Activated naive CD8-positive, alpha-beta T cell treated with anti-CD3 and anti-CD28 coated beads for 36 hours (primary cell): ENCODE results near the gene DAAM1. TPM values are rescaled to one million over a fixed set of nuclear protein-coding genes. Genes with fewer than 3 reads are reported as not detected.

Source experiments
- DNase-seq: peaks from one replicate; pipeline ENCODE4 v3.0.0; 2021
- H3K27ac Mint-ChIP-seq: one replicate; pipeline ENCODE4 v1.8.0; 2022; ENCODE audit warnings: mild to moderate bottlenecking, moderate library complexity, mixed read lengths
- H3K27me3 Mint-ChIP-seq: one replicate; pipeline ENCODE4 v1.8.0; 2022; ENCODE audit warnings: mild to moderate bottlenecking, mixed read lengths
- H3K36me3 Mint-ChIP-seq: one replicate; pipeline ENCODE4 v1.8.0; 2021; ENCODE audit warnings: mild to moderate bottlenecking, mixed read lengths
- H3K4me1 Mint-ChIP-seq: one replicate; pipeline ENCODE4 v1.8.0; 2021; ENCODE audit warnings: mixed read lengths
- H3K4me3 Mint-ChIP-seq: one replicate; pipeline ENCODE4 v1.8.0; 2022; ENCODE audit warnings: mild to moderate bottlenecking, moderate library complexity, mixed read lengths
- H3K9me3 Mint-ChIP-seq: one replicate; pipeline ENCODE4 v1.8.0; 2022; ENCODE audit warnings: mixed read lengths
- total RNA-seq, 2 experiments: library from RNA; stranded (reverse); gene quantifications; one replicate each; pipeline ENCODE4 v1.2.3, GENCODE V29; 2021

DAAM1 gene
- total RNA-seq, 2 experiments from 2014 or later = 9.2 to 10.5 TPM

- no peak overlapping the region for H3K27ac Mint-ChIP-seq
- H3K4me1 Mint-ChIP-seq = peaks cover 11% of the 10 kb centered on the region
- no peaks in the 10 kb centered on the region for H3K27me3 Mint-ChIP-seq
- no peak for DNase-seq
- H3K4me3 Mint-ChIP-seq = no peak overlapping the region
- peaks cover 26% of the 10 kb centered on the region for H3K36me3 Mint-ChIP-seq
- H3K9me3 Mint-ChIP-seq = no peaks in the 10 kb centered on the region
Observed at GRCh38 chr14:59293935-59294661, 105.6 kb downstream of the DAAM1 start.

GRCh38 chr14:59294662-59294992 lies 106.2 kb downstream of the DAAM1 start:
- no peak for DNase-seq
- Mint-ChIP-seq H3K4me1 (peaks cover 11% of the 10 kb centered on the region), H3K9me3 (no peaks in the 10 kb centered on the region), H3K4me3 (no peak overlapping the region), H3K36me3 (peaks cover 26% of the 10 kb centered on the region), H3K27me3 (no peaks in the 10 kb centered on the region), H3K27ac (no peak overlapping the region)

DNA sequence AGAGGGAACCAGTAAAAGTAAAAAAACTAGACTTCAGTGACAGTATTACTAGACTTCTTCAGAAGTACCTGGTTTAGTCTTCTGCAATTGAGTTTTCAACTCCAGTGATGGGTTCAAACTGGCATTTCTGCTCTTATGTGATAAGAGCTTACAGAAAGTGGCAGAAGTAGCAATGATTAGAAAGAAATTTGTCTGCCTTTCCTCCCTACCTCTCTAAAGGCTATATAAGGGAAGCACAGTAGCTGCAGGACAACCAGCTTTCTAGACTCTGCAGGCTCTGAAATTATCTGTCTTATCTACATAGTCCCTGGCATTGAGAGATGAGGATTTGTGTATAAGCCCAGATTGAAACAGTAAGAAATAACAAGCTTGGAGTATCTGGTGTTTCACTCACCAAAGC lies 107.5 kb downstream of the DAAM1 start:
- Mint-ChIP-seq H3K4me1 (peaks cover 15% of the 10 kb centered on the region), H3K27me3 (no peaks in the 10 kb centered on the region), H3K27ac (no peak overlapping the region), H3K36me3 (peaks cover 23% of the 10 kb centered on the region), H3K4me3 (no peak overlapping the region), H3K9me3 (no peaks in the 10 kb centered on the region)
- no peak for DNase-seq

DNA sequence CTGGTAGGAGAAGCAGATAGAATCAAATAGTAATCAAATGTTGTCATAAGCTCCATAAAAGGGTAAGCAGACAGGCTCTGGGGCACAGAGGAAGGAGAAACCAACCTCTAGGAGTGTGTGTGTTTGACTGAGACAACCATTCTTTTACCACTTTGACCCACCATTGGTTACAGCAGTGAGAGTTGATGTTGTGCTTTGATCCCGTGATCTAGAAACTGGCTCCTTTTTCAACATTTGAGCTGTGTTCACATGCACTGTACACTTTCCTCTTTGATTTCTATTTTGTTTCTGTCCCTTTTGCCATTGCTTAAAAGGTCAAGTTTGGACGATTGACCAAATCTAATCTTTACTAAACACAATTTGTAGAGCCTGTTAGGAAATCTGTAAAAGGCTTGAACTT lies 108.0 kb downstream of the DAAM1 start:
- peaks cover 18% of the 10 kb centered on the region for H3K4me1 Mint-ChIP-seq
- H3K27ac Mint-ChIP-seq = no peak overlapping the region
- H3K27me3 Mint-ChIP-seq = no peaks in the 10 kb centered on the region
- H3K4me3 Mint-ChIP-seq = no peak overlapping the region
- H3K9me3 Mint-ChIP-seq = no peaks in the 10 kb centered on the region
- no peak for DNase-seq
- H3K36me3 Mint-ChIP-seq = peaks cover 20% of the 10 kb centered on the region

GRCh38 chr14:59297071-59297776 lies 108.8 kb downstream of the DAAM1 start:
- peaks cover 13% of the 10 kb centered on the region for H3K36me3 Mint-ChIP-seq
- H3K9me3 Mint-ChIP-seq = no peaks in the 10 kb centered on the region
- no peak overlapping the region for H3K27ac Mint-ChIP-seq
- peaks cover 20% of the 10 kb centered on the region for H3K4me1 Mint-ChIP-seq
- no peak overlapping the region for H3K4me3 Mint-ChIP-seq
- H3K27me3 Mint-ChIP-seq = no peaks in the 10 kb centered on the region
- DNase-seq = no peak

- H3K4me3 Mint-ChIP-seq = no peak overlapping the region
- DNase-seq = no peak
- no peaks in the 10 kb centered on the region for H3K27me3 Mint-ChIP-seq
- no peaks in the 10 kb centered on the region for H3K9me3 Mint-ChIP-seq
- peaks cover 1% of the 10 kb centered on the region for H3K36me3 Mint-ChIP-seq
- H3K4me1 Mint-ChIP-seq = peaks cover 20% of the 10 kb centered on the region
- H3K27ac Mint-ChIP-seq = no peak overlapping the region
Observed at GRCh38 chr14:59299731-59300130, 111.3 kb downstream of the DAAM1 start.

DNA sequence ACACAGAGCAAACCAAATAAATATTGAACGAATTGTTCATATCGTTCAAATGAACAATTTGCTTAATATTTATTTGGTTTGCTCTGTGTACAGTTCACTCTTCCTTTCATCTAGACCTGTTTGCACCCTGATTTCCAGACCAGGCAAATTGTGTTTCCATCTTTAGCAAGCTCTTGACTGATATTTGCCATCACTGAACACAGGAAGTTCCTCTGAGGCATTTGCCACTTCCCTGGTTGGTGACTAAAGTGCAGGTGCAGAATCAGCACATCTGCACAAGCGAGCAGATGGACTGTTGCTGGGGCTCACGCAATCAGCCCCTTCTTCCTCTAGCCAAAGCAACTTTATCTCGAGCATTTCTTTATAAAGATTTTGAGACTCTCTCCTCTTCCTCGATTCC lies 112.9 kb downstream of the DAAM1 start:
- no peak overlapping the region for H3K27ac Mint-ChIP-seq
- H3K4me3 Mint-ChIP-seq = no peak overlapping the region
- H3K9me3 Mint-ChIP-seq = no peaks in the 10 kb centered on the region
- peaks cover 1% of the 10 kb centered on the region for H3K36me3 Mint-ChIP-seq
- H3K27me3 Mint-ChIP-seq = no peaks in the 10 kb centered on the region
- peaks cover 17% of the 10 kb centered on the region for H3K4me1 Mint-ChIP-seq
- DNase-seq = peak; percentile 18

DNA sequence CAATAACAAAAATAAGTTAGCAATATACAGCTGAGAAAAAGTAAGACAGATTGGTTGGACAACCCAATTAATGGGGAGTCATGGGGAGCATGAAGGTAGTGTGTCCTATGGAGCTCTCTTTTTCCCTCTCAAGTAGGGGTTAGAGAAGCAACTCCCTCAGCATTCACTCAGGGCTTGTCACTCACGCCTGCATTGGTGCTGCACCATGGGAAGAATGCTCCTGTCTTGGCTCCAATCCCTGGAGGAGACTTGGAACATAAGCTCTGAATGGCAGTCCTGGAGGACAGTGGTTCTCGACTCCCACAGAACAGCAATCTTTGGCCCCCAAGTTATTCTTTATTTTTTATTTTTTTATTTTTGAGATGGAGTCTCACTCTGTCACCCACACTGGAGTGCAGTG lies 113.8 kb downstream of the DAAM1 start:
- H3K27ac Mint-ChIP-seq = no peak overlapping the region
- peaks cover 14% of the 10 kb centered on the region for H3K4me1 Mint-ChIP-seq
- H3K4me3 Mint-ChIP-seq = no peak overlapping the region
- H3K36me3 Mint-ChIP-seq = no peaks in the 10 kb centered on the region
- H3K9me3 Mint-ChIP-seq = no peaks in the 10 kb centered on the region
- H3K27me3 Mint-ChIP-seq = no peaks in the 10 kb centered on the region
- DNase-seq = no peak

DNA sequence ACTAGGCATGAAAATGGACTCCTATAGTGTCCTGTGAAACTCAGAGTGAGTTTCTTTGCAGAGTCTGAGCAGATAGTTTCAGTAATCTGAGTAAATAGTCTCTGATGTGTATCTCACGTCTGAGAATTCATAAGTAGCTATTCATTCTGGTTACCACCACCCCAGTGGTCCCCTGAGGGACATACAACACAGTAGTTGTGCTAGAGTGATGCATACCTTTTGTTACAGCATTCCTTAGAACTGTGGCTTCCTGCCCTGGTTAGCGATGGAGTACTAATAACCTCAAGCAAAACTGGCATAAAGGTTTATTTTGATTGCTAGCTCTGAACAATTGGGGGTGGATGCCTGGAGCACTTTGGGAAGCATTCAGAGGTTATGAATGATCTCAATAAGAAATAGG lies 114.7 kb downstream of the DAAM1 start:
- Mint-ChIP-seq H3K36me3 (no peaks in the 10 kb centered on the region), H3K9me3 (no peaks in the 10 kb centered on the region), H3K27me3 (no peaks in the 10 kb centered on the region), H3K27ac (no peak overlapping the region), H3K4me1 (peaks cover 11% of the 10 kb centered on the region), H3K4me3 (no peak overlapping the region)
- no peak for DNase-seq

DNA sequence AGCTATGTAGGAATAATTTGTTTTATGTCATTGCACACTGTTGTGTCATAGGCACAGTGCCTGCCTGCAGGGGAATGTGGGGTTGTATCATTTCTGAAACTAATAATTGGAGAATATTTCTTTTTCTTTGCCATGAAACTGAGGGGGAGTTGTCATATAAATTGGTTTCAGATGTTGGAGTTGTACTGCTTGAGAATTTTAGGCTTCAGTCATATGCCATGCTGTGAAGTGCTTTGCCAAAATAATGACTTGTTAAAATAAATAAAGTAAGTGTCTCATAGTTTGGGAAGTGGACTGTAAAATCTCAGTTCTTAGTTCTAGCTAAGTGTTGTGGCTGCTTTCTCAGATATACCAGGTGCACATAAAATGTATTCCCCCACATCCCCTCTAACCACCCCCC lies 116.8 kb downstream of the DAAM1 start:
- Mint-ChIP-seq H3K4me3 (no peak overlapping the region), H3K36me3 (no peaks in the 10 kb centered on the region), H3K27me3 (no peaks in the 10 kb centered on the region), H3K4me1 (peaks cover 11% of the 10 kb centered on the region), H3K9me3 (no peaks in the 10 kb centered on the region), H3K27ac (no peak overlapping the region)
- no peak for DNase-seq

GRCh38 chr14:59305836-59306555 lies 117.5 kb downstream of the DAAM1 start:
- H3K36me3 Mint-ChIP-seq = no peaks in the 10 kb centered on the region
- no peaks in the 10 kb centered on the region for H3K27me3 Mint-ChIP-seq
- peaks cover 8% of the 10 kb centered on the region for H3K4me1 Mint-ChIP-seq
- no peak overlapping the region for H3K27ac Mint-ChIP-seq
- no peaks in the 10 kb centered on the region for H3K9me3 Mint-ChIP-seq
- no peak overlapping the region for H3K4me3 Mint-ChIP-seq
- DNase-seq = no peak

GRCh38 chr14:59306775-59307174 lies 118.3 kb downstream of the DAAM1 start:
- H3K27me3 Mint-ChIP-seq = no peaks in the 10 kb centered on the region
- H3K4me1 Mint-ChIP-seq = peaks cover 2% of the 10 kb centered on the region
- no peak overlapping the region for H3K4me3 Mint-ChIP-seq
- no peaks in the 10 kb centered on the region for H3K9me3 Mint-ChIP-seq
- H3K36me3 Mint-ChIP-seq = no peaks in the 10 kb centered on the region
- DNase-seq = no peak
- no peak overlapping the region for H3K27ac Mint-ChIP-seq

DNA sequence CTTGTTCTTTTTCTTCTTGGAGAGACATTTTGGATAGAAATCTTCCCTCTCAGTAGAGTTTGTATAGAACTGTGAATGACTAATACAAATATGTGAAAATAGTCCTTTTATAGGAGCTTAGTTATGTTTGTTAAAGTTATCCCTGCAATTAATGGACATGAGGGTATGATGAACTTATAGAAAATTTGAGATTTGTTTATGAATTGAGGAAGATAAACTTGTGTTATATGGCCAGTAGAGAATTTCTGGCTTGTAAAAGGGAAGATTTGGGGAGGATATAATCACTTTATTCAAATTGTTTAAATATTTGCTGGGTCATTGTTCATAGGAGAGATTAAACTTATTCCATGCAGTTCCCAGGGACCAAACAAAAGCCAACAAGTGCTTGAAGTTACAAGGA lies 119.6 kb downstream of the DAAM1 start:
- Mint-ChIP-seq H3K36me3 (no peaks in the 10 kb centered on the region), H3K9me3 (no peaks in the 10 kb centered on the region), H3K4me3 (no peak overlapping the region), H3K4me1 (peaks cover 2% of the 10 kb centered on the region), H3K27ac (no peak overlapping the region), H3K27me3 (no peaks in the 10 kb centered on the region)
- DNase-seq = no peak

DNA sequence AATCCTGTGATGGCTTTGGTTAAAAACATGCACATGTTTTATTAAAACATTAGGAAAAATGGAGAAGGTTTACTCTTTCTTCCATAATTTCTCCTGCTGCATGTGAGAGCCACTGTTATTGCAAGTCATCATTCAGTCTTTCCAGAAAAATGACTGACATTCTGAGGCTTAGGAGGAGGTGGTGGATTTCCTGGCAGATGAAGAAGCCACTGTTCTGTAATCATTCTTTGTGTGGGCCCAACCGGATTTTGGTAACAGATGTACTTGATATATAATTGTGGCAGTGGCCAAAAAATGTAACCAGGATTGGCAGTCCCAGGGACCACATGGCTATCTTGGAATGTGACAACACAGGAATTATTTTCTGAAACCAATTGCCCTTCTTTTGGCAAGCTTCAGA lies 120.2 kb downstream of the DAAM1 start:
- H3K36me3 Mint-ChIP-seq = no peaks in the 10 kb centered on the region

GRCh38 chr14:59309291-59309900 lies 120.9 kb downstream of the DAAM1 start:
- H3K27me3 Mint-ChIP-seq = no peaks in the 10 kb centered on the region
- H3K36me3 Mint-ChIP-seq = no peaks in the 10 kb centered on the region
- H3K9me3 Mint-ChIP-seq = no peaks in the 10 kb centered on the region
- no peak overlapping the region for H3K4me3 Mint-ChIP-seq
- peaks cover 2% of the 10 kb centered on the region for H3K4me1 Mint-ChIP-seq
- no peak overlapping the region for H3K27ac Mint-ChIP-seq
- DNase-seq = no peak

More for the DNA sequence above, 120.2 kb downstream of the DAAM1 start:
- DNase-seq = no peak
- H3K4me1 Mint-ChIP-seq = peaks cover 2% of the 10 kb centered on the region
- no peak overlapping the region for H3K4me3 Mint-ChIP-seq
- H3K27me3 Mint-ChIP-seq = no peaks in the 10 kb centered on the region
- H3K27ac Mint-ChIP-seq = no peak overlapping the region
- H3K9me3 Mint-ChIP-seq = no peaks in the 10 kb centered on the region
